Thoracic aorta (tissue), 2 donors: ENCODE measurements around the gene LMX1B. TPM values are rescaled to one million over a fixed set of nuclear protein-coding genes. Genes with fewer than 3 reads are reported as not detected.
"Not testable (repeated sequence)": the region's sequence is repeated elsewhere in the genome, so short reads cannot be mapped to it uniquely, and the experiment has no call there.

Source experiments
- ATAC-seq: fragments of 150-250 bp; one replicate; pipeline ENCODE4 v1.8.0; 2017; ENCODE audit warnings: low read depth; ENCODE audit not compliant: insufficient number of reproducible peaks, low FRiP score
- DNase-seq: peaks from one replicate; pipeline ENCODE4 v3.0.0-alpha.2; 2020; ENCODE audit warnings: low spot score
- H3K27ac ChIP-seq, 2 donors: fragments of 200-600 bp; sonication (generic); 1 replicate in 1 of 2; 2 replicates in 1 of 2; pipeline ENCODE4 v1.5.1; 2016; ENCODE audit warnings: mild to moderate bottlenecking in 2 of 2, moderate library complexity in 2 of 2
- H3K27me3 ChIP-seq: fragments of 200-600 bp; sonication (generic); replicated peaks from 2 replicates; pipeline ENCODE4 v1.6.0; 2016; ENCODE audit warnings: mild to moderate bottlenecking; ENCODE audit not compliant: insufficient read depth
- H3K36me3 ChIP-seq: fragments of 200-600 bp; sonication (generic); one replicate; pipeline ENCODE4 v1.5.1; 2016
- H3K4me1 ChIP-seq, 2 donors: fragments of 200-600 bp; sonication (generic); 1 replicate in 1 of 2; 2 replicates in 1 of 2; pipeline versions ENCODE4 v1.5.1 to v1.6.0; 2016; ENCODE audit warnings: low read depth in 2 of 2, mild to moderate bottlenecking in 1 of 2; ENCODE audit not compliant: control insufficient read depth in 1 of 2
- H3K4me3 ChIP-seq: fragments of 200-600 bp; sonication (generic); 2 replicates; pipeline ENCODE4 v1.5.1; 2016; ENCODE audit warnings: mild to moderate bottlenecking
- H3K9me3 ChIP-seq: fragments of 200-600 bp; sonication (generic); 2 replicates; pipeline ENCODE4 v1.5.1; 2016
- total RNA-seq, 2 donors: library from RNA; depleted of rRNA; stranded (reverse); fragments of >200 nt; gene quantifications; one replicate each; pipeline versions ENCODE4 v1.1.0 to v1.2.3, GENCODE V29; 2016
- TF ChIP-seq, protein P1 (sequence below): fragments of 200-600 bp; sonication (generic); IDR thresholded peaks from one replicate; pipeline ENCODE4 v1.5.1; 2019; ENCODE audit warnings: antibody characterized with exemption

LMX1B gene
- total RNA-seq, 2 donors from 2014 or later: not detected

DNA sequence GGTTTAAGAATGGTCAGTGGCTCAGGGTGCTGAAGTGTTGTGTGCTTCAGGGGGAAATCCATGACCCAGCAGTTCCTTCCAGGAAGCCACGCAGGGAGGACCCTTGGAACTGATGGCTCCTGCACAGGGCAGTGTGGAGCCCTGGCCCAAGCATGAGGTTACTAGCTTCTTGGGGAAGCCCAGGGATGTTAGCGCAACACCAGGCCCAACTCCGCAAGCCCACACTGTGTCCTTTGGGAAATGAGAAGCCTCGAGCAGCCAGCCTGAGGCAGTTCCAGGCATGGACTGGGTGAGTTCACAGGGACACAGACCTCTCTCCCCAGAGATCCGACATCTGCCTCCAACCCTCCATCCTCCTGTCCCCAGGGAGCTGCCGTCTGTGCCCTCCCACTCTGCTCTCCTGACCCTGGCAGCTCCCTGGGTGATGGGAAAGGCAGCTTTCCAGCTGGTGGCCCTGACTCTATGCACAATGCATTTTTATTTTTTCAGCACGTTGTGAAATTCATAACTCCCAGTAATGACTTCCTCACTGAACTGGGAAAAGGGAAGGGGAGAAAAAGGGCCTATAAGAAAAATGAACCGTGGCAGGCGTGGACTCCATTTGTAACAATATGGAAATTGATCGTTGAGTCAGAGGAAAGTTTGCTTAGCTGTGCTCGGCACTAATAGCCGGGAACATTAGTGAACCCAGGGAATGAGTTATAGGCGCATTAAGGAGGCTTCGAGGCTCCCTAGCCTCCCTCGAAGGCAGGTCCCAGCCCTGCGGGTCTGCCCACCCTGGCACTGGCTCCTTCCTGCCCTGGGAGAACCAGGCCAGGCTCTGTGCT is 34.1 kb downstream of the LMX1B start:
- no peak for ATAC-seq

DNA sequence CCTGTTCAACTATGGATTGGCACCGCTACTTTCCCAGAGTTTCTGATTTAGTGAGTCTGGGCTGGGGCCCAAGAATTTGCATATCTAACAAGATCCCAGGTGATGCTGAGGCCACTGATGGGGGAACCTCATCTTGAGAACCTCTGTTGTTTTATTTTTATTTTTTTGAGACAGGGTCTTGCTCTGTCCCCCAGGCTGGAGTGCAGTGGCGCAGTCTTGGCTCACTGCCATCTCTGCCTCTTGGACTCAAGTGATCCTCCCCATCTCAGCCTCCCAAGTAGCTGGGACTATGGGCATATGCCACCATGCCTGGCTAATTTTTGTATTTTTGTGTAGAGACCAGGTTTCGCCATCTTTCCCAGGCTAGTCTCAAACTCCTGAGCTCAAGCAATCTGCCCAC is 35.7 kb downstream of the LMX1B start:
- TF ChIP-seq, protein P1, sequence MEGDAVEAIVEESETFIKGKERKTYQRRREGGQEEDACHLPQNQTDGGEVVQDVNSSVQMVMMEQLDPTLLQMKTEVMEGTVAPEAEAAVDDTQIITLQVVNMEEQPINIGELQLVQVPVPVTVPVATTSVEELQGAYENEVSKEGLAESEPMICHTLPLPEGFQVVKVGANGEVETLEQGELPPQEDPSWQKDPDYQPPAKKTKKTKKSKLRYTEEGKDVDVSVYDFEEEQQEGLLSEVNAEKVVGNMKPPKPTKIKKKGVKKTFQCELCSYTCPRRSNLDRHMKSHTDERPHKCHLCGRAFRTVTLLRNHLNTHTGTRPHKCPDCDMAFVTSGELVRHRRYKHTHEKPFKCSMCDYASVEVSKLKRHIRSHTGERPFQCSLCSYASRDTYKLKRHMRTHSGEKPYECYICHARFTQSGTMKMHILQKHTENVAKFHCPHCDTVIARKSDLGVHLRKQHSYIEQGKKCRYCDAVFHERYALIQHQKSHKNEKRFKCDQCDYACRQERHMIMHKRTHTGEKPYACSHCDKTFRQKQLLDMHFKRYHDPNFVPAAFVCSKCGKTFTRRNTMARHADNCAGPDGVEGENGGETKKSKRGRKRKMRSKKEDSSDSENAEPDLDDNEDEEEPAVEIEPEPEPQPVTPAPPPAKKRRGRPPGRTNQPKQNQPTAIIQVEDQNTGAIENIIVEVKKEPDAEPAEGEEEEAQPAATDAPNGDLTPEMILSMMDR: no peak
- Histone ChIP-seq H3K27me3 (no peaks in the 10 kb centered on the region), H3K27ac (no peak overlapping the region), H3K36me3 (no peaks in the 10 kb centered on the region), H3K9me3 (no peaks in the 10 kb centered on the region), H3K4me3 (no peak overlapping the region), H3K4me1 (no peaks in the 10 kb centered on the region)
- DNase-seq: no peak
- ATAC-seq: no peak

More for the DNA sequence above, 34.1 kb downstream of the LMX1B start:
- H3K4me3 ChIP-seq: no peak overlapping the region
- TF ChIP-seq, protein P1: no peak
- H3K27me3 ChIP-seq: no peaks in the 10 kb centered on the region
- no peaks in the 10 kb centered on the region for H3K9me3 ChIP-seq
- no peaks in the 10 kb centered on the region for H3K36me3 ChIP-seq
- DNase-seq: no peak
- no peaks in the 10 kb centered on the region for H3K4me1 ChIP-seq
- no peak overlapping the region for H3K27ac ChIP-seq

DNA sequence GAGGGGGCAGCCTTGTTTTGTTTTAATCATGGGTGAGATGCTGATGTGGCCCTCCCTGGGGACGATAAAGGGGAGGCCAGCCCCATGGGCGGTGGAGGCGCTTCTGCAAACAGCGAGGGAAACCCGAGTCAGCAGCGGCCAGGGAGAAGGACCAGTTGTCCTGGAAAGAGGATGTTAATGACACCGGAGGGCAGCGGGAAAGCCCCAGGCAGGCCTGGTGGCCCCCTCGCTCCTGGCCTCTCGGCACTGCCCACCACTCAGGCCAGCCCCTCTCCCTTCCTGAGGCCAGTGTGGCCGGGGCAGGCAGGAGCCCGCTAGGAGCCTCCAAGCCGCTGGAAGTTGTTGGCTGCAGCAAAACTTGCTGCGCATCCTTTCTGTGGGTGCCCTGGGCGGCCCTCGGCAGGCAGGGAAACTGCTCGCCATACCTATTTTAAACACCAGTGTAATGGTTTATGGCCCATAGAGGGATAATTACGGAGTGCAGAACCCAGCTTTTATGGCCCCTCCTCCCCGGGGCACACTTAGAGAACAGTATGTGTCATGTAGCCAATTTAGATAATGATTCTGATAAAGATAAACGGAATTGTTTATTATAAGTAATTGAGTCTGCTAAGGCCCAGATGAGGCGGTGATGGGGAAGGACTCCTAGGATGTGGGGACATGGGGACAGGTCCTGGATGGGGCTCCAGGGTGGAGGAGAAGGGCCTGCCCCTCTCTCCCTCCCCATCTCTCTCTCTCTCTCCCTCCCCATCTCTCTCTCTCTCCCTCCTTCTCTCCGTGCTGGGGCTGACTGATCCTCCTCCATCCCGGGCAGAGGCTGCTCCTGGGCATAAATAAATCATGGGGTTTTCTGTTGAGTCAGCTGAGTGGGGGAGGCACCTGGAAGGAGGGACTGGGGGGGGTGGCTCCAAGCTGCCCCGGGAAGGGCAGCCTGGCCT is 36.9 kb downstream of the LMX1B start:
- no peaks in the 10 kb centered on the region for H3K27me3 ChIP-seq
- no peak for ATAC-seq
- no peak overlapping the region for H3K27ac ChIP-seq

DNA sequence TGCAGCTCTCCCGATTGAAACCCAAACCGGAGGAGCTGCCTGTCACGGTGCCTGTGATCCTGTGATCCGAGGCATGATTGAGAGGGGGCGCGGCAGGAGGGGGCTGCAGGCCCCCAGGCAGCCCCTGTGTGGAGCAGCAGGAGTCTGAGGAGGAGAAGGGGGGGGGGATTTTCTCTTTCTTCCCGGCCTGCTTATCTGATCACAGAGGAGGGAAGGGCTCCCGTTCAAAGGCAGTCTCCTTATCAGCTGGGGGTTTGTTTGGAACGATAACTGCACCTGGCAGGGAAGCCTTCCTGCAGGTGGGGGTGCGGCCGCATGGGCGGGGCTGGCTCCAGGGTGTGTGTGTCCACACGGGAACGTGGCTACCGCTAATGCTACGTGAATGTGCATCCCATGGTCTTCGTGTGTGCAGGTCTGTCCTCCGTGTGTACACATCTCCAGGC is 38.4 kb downstream of the LMX1B start:
- Histone ChIP-seq H3K27ac (no peak overlapping the region), H3K9me3 (no peaks in the 10 kb centered on the region), H3K4me3 (no peak overlapping the region), H3K4me1 (no peaks in the 10 kb centered on the region), H3K36me3 (no peaks in the 10 kb centered on the region), H3K27me3 (no peaks in the 10 kb centered on the region)
- TF ChIP-seq, protein P1: no peak
- DNase-seq (no peak), ATAC-seq (no peak)

More for the DNA sequence above, 36.9 kb downstream of the LMX1B start:
- no peaks in the 10 kb centered on the region for H3K4me1 ChIP-seq
- no peak for DNase-seq
- TF ChIP-seq, protein P1: no peak
- H3K9me3 ChIP-seq: no peaks in the 10 kb centered on the region
- H3K4me3 ChIP-seq: no peak overlapping the region
- no peaks in the 10 kb centered on the region for H3K36me3 ChIP-seq

DNA sequence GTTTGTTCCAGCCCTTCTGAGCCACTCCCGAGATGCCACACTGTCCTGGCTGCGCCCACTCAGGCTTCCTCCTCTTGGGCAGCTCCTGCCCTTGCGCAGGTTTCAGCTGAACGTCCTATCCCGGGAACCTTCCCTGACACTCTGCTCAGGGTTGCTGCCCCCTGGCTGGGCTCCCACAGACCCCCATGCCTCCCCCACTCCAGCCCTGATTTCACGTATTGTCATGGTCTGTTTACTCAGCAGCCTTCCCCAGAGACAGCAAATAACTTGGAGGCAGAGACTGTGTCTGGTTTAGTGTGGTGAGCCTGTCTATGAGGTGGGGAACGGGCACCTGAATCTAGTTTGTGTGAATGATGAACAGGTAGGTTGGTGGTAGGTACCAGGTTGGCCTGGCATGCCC is 40.4 kb downstream of the LMX1B start:
- Histone ChIP-seq H3K4me3 (no peak overlapping the region), H3K27me3 (no peaks in the 10 kb centered on the region), H3K27ac (no peak overlapping the region), H3K36me3 (no peaks in the 10 kb centered on the region), H3K4me1 (no peaks in the 10 kb centered on the region), H3K9me3 (no peaks in the 10 kb centered on the region)
- no peak for ATAC-seq
- no peak for DNase-seq
- TF ChIP-seq, protein P1: no peak

DNA sequence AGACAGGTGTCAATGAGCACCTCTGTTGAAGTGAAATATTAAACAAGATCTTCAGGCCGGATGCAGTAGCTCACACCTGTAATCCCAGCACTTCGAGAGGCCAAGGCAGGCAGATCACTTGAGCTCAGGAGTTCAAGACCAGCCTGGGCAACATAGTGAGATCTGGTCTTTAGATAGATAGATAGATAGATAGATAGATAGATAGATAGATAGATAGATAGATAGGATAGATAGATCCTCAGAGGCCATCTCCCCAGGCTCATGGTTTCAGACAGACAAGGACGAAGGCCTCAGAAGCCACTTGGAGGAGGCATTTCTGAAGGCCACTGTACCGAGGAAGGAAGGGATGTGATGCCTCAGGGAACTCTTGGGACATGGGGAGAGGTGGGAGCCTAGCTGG is 42.5 kb downstream of the LMX1B start:
- not testable (repeated sequence) for H3K36me3 ChIP-seq, H3K9me3 ChIP-seq, H3K27ac ChIP-seq, DNase-seq, H3K4me3 ChIP-seq, H3K27me3 ChIP-seq, ATAC-seq, H3K4me1 ChIP-seq
